SKM-1 treated with dmso at 0.1 percent for 144 hours (cell line): ENCODE measurements around the gene ZNF646.

Source experiments
- DNase-seq: peaks from one replicate; lab custom pipeline; 2025; ENCODE audit not compliant: unreplicated experiment; lab: John Stamatoyannopoulos, UW

Gene ZNF646

DNA sequence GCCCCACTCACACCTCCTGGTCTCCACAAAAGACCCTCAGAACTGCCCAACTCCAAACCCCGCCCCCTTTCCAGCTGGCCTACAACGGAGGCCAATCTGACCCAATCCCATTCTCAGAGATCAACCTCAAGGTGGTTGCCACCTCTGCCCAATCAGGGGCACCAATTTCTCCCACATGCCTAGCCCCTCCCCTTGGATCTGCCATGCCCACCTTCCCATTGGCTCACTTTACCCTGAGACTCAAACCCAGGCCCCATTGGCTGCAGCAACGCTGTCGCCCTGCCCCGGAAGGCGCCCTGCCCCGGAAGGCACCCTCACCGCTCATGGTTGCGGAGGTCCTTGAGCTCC, 10.8 kb upstream of the ZNF646 start:
- no peak for DNase-seq

DNA sequence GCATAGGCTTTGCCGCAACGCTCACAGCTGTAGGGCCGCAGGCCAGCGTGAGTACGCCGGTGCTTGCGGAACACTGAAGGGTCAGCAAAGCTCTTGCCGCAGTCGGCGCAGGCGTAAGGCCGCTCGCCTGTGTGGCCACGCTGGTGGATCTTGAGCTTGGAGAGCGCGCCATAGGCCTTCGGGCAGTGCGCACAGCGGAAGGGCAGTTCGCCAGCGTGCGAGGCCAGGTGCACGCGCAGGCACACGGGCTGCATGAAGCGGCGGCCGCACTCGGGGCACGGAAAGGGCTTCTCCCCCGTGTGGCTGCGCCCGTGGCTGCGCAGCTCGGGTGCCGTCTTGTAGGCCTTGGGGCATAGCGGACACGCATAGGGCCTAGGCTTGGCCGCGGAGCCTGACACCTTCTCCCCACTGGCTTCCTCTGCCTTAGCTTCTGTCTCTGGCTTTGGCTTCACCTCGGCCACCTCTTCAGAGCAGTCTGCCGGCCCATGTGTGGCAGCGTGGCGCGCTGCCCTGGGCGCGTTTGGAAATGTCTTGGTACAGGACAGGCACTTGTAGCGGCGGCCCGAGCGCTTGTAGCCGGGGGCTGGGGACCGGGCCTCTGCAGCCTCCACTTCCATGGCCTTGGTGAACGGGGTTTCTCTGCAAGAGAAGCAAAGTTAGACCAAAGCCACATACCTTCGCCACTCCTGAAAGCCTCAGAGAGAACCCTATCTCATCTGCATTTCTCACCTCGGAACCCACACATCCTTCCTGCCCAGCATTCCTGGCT, 10.2 kb upstream of the ZNF646 start:
- no peak for DNase-seq

DNA sequence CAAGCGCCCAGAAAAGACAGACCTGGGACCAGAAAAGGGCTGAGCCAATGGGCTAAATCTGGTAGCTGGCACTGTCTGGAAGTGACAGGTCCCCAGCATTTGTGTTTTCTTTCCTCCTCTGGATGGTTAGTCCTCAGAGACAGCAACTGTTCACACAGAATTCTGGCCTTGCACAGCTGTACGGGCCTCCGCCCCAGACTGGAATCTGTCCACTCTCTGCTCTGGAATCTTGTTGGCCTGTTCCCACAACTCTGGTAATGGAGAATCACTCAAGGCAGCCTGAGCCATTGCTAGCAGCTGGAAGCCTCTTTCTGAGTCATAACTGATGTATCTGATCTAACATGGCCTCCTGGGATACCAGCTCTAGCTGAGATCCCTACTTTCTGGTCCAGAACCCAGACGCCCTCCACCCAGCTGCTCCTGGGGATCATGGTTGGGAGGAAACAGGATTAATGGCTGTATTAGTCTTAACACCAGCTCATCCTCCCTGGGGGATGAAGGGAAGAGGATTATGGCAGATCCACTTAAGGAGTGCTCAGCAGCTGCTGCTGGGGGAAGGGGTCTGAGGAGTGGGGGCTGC, 9.2 kb upstream of the ZNF646 start:
- DNase-seq: no peak

DNA sequence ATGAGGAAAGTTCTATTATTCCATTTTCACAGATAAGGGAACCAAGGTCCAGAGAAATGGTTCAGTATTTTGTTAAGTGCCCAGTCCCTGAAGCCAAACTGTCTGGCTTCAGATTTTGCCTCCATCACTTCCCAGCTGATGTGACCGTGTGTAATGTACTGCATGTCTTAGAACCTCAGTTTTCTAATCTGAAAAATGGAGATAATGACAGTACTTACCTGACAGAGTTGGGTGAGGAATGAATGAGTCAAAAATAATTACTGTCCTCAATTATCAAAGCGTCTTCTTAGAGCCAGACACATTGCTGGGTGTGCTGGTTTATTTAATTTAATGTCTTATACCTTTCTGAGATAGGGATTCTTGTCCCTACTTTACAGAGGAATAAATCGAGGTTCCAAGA, 6.9 kb upstream of the ZNF646 start:
- no peak for DNase-seq

DNA sequence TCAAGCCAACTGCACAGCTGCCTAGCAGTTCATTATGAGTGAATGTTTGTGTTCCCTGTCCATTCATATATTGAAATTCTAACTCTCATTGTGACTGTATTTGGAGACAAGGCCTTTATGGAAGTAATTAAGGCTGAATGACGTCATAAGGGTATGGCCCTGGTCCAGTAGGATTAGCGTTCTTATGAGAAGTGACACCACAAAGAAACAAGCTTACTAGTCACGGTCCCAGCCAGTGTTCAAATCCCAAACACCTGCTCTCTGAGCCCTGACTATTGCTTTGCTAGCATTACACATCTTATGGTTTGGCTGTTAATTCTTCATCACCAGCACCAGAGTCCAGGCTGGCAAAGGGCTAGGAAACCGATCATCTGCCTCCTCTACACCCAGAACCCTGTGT, 2.4 kb upstream of the ZNF646 start:
- DNase-seq: no peak

DNA sequence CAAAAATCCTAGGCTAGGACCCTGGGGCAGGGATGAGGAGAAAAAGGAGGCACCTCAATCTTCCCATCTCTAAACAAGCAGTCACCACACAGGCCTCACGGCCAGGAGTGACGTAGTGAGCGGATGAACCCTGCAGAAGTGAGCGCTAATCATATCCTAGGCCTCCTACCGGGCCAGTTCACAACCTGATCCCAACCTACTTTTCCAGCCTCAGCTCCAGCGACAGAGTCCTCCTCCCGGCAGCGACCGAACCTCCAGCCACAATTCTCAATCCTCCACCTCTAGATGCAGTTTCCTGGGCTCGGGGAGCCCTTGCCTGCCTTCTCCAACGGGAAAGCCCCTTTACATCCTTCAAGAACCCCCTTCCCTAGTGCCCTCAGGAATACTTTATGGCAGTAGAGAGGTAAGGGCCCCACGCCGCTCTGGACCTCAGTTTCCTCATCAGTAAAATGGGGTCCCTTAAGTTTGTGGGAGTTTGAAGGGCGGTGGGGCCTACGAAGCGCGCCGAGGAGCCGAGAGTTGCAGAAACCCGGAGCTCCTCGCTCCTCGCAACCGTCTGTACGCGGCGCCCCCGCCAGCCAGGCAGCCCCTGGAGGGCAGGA, 1.6 kb upstream of the ZNF646 start:
- no peak for DNase-seq

DNA sequence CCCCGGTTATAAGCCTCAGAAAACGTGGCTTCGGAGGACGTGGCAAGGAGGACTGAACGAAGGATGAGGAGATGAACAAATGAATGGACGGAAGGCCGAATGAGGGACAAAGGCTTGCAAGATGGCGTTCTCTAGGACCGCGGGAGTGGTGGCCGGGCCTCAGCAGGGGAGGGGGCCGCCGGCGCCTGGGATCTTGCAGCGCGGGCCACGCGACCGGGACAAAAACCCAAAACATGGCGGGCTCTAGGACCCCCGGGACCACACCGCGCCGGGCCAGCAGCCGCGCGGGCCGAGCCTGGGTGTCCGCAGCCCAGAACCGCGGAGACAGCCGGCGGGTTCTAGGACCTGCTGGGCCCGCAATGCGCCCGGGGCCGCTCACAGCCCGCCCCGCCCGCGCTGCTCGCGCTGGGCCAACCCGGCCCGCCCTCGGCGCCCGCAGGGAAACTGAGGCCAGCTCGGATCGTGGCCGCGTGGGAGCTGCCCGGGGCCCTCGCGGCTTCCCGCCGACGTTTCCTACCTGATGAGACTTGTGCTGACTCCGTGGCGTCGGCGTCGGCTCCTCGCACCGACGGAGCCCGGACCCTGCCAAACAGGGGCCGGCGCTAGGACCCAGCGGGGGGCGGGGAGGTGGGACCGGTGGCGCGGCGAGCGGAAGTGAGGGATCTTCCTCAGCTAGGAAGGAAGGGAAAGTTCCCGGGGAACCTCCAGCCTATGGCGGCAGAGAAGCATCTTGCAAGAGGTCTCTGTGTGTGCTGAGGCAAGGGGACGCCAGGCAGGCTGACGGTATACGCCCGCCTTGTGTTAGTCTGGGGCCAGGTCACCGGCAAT, 866 bp upstream of the ZNF646 start:
- DNase-seq: peak; percentile 77

DNA sequence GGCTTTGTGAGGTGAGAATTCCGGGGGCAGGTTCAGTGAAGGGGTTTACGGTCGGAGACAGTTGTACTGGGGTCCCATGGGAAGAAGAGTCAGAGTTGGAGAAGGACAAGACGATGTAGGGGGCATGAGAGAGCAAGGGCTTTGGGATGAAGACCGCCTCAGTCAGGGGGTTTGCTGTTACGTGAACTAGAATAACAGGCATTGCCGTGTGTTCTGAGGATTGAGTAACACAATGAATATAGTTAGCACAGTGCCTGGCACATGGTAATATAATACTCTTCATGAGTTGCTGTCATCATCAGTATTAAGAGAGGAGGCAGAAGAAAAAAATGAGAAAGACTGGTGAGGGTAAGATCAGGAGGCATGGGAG, 577 bp downstream of the ZNF646 start:
- DNase-seq: no peak

DNA sequence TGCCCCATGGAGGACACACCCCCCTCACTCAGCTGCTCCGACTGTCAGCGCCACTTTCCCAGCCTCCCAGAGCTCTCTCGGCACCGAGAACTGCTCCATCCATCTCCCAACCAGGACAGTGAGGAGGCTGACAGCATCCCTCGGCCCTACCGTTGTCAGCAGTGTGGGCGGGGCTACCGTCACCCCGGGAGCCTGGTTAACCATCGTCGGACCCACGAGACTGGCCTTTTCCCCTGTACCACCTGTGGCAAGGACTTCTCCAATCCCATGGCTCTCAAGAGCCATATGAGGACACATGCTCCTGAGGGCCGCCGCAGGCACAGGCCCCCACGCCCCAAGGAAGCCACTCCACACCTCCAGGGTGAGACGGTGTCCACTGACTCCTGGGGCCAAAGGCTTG, 2.1 kb downstream of the ZNF646 start:
- DNase-seq: no peak

DNA sequence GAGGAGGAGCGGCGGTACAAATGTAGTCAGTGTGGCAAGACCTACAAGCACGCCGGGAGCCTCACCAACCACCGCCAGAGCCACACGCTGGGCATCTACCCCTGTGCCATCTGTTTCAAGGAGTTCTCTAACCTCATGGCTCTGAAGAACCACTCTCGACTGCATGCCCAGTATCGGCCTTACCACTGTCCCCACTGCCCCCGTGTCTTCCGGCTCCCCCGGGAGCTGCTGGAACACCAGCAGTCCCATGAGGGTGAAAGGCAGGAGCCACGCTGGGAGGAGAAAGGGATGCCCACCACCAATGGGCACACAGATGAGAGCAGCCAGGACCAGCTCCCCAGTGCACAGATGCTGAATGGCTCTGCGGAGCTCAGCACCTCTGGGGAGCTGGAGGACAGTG, 2.8 kb downstream of the ZNF646 start:
- DNase-seq: no peak

DNA sequence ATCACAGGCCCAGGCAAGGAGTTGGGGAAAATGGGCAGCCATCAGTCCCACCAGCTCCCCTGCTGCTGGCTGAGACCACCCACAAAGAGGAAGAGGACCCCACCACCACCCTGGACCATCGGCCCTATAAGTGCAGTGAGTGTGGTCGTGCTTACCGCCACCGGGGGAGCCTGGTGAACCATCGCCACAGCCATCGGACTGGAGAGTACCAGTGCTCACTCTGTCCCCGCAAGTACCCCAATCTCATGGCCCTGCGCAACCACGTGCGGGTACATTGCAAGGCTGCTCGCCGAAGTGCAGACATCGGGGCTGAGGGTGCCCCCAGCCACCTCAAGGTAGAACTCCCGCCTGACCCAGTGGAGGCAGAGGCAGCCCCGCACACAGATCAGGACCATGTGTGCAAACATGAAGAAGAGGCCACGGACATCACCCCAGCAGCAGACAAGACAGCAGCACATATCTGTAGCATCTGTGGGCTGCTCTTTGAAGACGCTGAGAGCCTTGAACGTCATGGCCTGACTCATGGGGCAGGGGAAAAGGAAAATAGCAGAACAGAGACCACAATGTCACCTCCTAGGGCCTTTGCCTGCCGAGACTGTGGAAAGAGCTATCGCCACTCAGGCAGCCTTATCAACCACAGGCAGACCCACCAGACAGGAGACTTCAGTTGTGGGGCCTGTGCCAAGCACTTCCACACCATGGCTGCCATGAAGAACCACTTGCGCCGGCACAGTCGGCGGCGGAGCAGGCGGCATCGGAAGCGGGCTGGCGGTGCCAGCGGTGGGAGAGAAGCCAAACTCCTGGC, 3.6 kb downstream of the ZNF646 start:
- no peak for DNase-seq

DNA sequence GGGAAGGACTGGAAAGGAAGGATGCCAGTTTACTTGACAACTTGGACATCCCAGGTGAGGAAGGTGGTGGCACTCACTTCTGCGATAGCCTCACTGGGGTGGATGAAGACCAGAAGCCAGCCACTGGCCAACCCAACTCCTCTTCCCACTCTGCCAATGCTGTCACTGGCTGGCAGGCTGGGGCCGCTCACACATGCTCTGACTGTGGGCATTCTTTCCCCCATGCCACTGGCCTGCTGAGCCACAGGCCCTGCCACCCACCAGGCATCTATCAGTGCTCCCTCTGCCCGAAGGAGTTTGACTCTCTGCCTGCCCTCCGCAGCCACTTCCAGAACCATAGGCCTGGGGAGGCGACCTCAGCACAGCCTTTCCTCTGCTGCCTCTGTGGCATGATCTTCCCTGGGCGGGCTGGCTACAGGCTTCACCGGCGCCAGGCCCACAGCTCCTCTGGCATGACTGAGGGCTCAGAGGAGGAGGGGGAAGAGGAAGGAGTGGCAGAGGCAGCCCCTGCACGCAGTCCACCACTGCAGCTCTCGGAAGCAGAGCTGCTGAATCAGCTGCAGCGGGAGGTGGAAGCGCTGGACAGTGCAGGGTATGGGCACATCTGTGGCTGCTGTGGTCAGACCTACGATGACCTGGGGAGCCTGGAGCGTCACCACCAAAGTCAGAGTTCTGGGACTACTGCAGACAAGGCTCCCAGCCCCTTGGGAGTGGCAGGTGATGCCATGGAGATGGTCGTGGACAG, 4.5 kb downstream of the ZNF646 start:
- DNase-seq: no peak

DNA sequence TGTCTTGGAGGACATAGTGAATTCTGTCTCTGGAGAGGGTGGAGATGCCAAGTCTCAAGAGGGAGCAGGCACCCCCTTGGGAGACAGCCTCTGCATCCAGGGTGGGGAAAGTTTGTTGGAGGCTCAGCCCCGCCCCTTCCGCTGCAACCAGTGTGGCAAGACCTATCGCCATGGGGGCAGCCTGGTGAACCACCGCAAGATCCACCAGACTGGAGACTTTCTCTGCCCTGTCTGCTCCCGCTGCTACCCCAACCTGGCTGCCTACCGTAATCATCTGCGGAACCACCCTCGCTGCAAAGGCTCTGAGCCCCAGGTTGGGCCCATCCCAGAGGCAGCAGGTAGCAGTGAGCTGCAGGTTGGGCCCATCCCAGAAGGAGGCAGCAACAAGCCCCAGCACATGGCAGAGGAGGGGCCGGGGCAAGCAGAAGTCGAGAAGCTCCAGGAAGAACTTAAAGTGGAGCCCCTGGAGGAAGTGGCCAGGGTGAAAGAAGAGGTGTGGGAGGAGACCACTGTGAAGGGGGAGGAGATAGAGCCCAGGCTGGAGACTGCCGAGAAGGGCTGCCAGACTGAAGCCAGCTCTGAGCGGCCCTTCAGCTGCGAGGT, 5.2 kb downstream of the ZNF646 start:
- DNase-seq: no peak

DNA sequence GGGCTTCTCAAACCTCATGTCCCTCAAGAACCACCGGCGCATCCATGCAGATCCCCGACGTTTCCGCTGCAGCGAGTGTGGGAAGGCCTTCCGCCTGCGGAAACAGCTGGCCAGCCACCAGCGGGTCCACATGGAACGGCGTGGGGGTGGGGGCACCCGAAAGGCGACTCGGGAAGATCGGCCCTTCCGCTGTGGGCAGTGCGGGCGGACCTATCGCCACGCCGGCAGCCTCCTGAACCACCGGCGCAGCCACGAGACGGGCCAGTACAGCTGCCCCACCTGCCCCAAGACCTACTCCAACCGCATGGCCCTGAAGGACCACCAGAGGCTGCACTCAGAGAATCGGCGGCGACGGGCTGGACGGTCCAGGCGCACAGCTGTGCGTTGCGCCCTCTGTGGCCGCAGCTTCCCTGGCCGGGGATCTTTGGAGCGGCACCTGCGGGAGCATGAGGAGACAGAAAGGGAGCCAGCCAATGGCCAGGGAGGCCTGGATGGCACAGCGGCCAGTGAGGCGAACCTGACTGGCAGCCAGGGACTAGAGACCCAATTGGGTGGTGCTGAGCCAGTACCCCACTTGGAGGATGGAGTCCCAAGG, 5.9 kb downstream of the ZNF646 start:
- DNase-seq: no peak

DNA sequence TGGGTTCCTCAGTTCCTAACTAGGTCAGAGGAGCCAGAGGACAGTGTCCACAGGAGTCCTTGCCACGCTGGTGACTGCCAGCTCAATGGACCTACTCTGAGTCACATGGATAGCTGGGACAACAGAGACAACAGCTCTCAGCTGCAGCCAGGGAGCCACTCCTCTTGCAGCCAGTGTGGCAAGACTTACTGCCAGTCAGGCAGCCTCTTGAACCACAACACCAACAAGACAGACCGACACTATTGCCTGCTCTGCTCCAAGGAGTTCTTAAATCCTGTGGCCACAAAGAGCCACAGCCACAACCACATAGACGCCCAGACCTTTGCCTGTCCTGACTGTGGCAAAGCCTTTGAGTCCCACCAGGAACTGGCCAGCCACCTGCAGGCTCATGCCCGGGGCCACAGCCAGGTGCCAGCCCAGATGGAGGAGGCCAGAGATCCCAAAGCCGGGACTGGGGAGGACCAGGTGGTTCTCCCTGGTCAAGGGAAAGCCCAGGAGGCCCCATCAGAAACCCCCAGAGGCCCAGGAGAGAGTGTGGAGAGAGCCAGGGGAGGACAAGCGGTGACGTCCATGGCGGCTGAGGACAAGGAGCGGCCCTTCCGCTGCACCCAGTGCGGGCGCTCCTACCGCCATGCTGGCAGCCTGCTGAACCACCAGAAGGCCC, 6.7 kb downstream of the ZNF646 start:
- no peak for DNase-seq

DNA sequence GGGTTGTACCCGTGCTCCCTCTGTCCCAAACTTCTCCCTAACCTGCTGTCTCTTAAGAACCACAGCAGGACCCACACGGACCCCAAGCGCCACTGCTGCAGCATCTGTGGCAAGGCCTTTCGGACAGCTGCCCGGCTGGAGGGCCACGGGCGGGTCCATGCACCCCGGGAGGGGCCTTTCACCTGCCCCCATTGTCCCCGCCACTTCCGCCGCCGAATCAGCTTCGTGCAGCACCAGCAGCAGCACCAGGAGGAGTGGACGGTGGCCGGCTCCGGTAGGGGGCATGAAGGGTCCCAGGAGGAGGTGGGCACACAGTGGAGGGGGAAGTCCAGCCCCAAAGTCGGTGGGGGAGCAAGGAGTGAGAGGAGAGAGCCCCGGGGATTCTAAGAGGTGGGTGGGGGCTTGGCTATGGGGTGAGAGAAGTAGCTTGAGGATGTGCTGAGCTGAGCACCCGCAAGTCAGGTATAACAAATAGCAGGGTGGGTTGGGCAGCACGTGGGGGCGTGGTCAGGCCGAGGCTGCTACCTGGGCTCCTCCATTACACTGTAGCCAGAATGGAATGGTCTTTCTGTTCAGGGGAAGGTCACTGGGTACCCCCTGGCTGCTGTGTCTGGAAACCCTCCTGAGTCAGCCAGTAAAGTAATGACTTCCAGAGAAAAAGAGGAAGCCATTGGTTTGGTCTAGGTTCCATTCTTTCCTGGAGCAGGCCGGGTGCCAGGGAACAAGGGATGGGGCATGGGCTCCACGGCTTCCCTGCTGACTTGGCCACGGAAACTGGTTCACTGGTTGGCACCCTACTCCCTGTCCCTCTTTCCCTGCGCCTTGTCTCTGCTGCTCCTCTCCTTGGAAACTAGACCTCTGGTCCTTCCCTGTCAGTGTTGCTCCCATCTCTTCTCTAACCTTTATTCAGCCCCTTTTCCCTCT, 7.5 kb downstream of the ZNF646 start:
- no peak for DNase-seq

DNA sequence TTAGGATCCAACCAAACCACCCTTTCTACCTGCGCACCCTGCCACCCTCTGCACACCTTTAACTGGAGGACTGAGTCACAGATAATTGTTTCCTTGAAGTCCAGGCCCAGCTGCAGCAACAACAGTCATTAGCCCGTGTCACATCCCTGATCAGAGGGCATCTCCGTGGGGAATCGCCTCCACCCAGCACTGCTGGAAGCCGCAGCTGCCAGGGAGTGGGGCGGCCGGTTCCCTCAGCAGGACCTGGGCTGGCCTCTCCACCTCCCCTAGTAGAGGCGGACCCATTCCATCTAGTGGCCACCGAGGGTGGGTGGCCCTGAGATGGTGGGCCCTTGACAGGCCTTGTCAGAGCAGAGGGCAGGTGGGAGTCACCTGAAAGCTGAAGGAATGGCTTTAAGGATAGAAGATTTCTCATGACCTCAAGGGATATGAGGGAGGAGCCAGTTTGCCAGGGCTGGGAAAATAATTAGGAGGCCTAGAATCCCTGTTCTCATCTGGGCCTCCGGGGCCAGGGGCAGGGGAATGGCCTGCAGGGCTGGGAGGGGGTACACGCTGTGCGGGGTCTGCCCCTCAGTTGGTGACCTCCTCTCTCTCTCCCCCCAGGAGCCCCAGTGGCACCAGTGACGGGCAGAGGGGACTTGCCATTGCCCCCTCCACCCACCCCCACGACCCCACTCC, 8.3 kb downstream of the ZNF646 start:
- no peak for DNase-seq
